SKM-1 treated with dmso at 0.1 percent for 144 hours (cell line): ENCODE data around the gene TDRD9.
A peak's percentile ranks its signal among the peaks of the same experiment; 100 is the strongest.
"Not testable (repeated sequence)": the region's sequence is repeated elsewhere in the genome, so short reads cannot be mapped to it uniquely, and the experiment has no call there.

ENCODE experiments used
- DNase-seq: peaks from one replicate; lab custom pipeline; 2025; ENCODE audit not compliant: unreplicated experiment; lab: John Stamatoyannopoulos, UW

TDRD9 gene

DNA sequence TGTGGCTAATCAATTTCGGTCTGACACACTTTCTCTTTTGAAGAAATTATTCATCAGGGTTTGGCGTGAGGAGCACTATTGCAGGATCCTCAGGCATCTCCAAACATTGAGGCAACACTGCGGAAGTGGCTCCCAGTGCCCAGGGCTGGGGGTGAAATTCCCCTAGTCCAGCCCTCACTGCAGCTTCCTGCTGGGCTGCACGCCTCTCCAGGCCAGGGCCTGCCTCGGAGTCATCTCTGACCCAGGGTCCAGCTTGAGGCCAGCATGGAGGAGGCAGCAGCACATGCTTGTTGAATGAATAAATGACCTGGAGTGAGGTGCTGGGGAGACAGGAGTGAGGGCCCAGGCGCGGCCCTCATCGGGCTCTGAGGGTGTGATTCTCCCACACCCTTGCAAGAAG is 36.0 kb upstream of the TDRD9 start:
- no peak for DNase-seq

GRCh38 chr14:103894034-103894722 is 34.1 kb upstream of the TDRD9 start:
- no peak for DNase-seq

- no peak for DNase-seq
These were observed 33.6 kb upstream of the TDRD9 start for GRCh38 chr14:103894723-103895059.

DNA sequence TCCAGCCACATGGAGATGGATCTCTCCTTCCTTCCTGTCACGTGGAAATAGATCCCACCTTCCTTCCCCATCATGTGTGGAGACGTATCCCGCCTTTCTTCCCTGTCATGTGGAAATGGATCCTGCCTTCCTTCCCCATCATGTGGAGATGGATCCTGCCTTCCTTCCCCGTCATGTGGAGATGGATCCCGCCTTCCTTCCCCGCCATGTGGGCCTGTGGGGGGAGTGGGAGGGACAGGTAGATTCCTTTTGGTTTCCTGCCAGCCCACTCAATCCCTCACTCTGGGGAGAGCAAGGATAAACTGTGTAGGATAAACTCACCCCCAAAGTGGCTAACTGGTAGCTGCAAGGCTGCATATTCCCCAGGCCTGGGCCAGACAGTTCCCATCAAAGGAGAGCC is 31.7 kb upstream of the TDRD9 start:
- DNase-seq = no peak

DNA sequence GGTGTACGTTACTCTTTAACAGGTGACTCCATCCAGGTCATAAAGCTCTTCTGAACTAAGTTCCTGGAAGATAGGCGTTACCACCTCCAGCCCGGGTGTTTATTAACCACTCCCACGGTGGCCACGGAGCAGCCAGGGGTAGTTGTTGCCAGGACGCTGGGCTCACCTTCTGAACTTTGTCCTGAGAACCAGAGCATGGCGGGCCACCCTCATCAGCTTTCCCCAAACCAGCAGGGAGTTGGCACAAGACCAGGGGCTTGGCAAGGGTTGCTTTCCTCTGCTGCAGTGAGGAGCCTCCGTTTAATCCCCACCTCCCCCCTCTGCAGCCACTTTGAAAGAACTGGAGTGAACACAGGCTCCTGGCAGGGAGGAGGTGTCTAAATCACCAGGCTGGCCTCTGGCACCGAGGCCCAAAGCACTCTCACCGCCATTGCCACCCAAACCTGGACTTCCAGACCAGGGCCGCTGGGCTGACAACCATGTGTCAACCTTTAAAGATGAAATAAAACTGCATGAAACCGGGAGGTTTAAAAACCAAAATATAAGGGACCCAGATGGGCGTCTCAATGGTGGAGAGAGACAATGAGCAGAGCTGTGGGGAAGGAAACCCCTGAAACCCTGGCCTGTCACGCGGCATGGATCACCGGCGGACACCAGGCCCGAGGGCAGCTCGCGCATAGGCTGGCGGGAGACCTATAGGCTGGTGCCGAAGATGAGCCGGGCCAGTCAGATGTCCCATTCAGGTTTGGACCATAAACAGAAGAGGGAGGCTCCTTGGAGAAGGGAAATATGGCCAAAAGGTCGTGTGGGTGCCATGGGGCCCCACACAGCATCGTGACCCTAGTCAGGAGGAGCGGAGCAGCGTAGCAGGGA is 30.9 kb upstream of the TDRD9 start:
- no peak for DNase-seq

DNA sequence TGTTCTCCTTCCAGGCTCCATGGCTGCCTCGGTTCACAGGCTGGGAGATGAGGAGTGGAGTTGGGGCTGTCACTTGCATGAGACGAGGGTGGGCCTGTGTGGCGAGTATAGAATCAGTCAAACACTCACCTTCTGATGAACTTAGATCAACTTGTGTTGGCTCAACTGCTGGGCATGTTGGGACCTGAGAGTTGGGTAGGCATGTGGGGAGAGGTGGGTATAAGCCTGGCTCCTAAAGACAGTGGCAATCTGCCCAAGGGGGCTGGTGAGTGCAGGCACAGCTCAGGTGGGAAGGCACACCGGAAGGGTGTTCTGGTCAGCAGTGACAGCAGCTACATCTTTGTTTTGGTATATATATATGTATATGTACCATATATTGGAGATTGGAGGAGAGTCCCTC is 30.1 kb upstream of the TDRD9 start:
- DNase-seq = no peak

DNA sequence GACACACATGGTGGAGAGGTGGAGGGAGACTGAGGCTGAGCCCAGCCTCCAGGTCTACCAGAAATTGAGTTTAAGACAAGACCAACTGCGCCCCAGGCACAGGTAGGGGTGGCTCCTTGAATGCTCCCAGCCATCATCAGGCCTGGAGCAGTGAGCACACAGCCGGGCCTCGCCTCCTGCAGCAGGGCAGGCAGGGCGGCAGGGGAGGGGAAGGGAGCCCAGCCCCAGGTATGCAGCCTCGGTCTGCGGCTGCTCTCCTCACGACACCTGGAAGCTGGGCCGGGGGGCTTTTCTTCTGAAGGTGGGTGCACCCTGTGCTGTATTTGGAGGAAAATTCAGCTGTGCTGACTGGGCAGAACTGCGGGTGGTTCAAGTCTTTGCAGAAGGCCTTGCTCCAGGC is 29.5 kb upstream of the TDRD9 start:
- DNase-seq = no peak

DNA sequence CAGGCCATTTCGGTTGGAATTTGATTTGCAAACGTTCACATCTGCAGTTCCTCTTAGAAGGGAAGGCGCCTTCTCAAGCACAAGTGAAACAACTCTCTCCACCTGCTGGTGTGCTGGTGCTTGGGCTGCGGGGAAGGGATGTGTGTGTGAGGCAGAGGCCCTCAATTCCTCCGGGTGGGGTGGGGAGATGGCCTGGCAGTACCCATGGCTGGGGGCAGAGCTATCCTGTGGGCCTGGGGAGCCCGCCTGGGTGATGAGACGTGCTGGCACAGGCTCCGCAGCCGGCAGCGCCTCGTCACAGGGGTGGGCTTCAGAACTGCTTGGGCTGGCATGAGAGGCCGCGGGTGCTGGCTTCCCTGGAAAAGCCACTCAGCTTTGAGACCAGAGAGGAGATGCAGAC is 28.9 kb upstream of the TDRD9 start:
- no peak for DNase-seq

GRCh38 chr14:103899833-103900232 is 28.4 kb upstream of the TDRD9 start:
- DNase-seq = no peak

- DNase-seq = no peak
These were observed 23.7 kb upstream of the TDRD9 start for GRCh38 chr14:103904493-103905107.

GRCh38 chr14:103905842-103906456 is 22.3 kb upstream of the TDRD9 start:
- DNase-seq = no peak

DNA sequence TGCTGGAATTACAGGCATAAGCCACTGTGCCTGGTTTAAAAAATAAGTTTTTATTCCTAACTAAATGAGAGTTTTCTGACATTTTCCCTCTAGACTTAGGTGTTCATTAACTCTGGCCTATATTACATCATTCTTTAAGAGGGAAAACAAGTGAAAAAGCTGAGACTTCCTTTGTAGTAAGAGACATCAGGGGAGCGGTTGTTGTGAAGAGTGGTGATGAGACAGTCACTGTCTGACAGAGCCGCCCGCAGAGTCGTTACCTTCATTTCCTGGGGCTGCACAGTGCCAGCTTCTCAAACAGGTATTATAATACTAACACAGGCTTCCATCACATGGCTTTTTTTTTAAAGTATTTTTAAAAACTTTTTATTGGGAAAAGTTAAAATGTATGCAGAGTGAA is 19.7 kb upstream of the TDRD9 start:
- DNase-seq = no peak

GRCh38 chr14:103909531-103910261 is 18.6 kb upstream of the TDRD9 start:
- DNase-seq = no peak

- DNase-seq = peak; percentile 22
These were observed 17.9 kb upstream of the TDRD9 start for GRCh38 chr14:103910262-103910935.

GRCh38 chr14:103910984-103911383 is 17.3 kb upstream of the TDRD9 start:
- no peak for DNase-seq

DNA sequence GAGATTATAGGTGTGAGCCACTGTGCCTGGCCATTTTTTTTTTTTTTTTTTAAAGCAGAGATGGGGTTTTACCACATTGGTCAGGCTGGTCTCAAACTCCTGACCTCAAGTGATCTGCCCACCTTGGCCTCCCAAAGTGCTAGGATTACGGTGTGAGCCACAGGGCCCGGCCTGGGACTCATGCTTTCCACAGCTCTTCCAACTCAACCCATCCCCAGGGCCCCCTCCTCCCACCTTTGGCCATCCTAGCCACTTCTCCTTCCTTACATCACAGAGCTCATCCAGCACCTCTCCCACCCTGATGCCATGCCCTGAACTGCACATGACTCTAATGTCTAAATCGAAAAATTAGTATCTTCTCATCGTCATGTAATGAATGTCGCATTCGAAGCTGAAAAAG is 12.6 kb upstream of the TDRD9 start:
- no peak for DNase-seq

- no peak for DNase-seq
These were observed 11.5 kb upstream of the TDRD9 start for GRCh38 chr14:103916636-103917262.

- peak; percentile 61 for DNase-seq
These were observed 7.0 kb upstream of the TDRD9 start for GRCh38 chr14:103920981-103921854.

GRCh38 chr14:103921855-103922200 is 6.4 kb upstream of the TDRD9 start:
- not testable (repeated sequence) for DNase-seq
